GM18867 (cell line): ENCODE data around the gene CYP4V2.

ENCODE experiments used
- ATAC-seq: cut with Tn5 transposase; IDR thresholded peaks from one replicate; pipeline ENCODE4 v1.9.1; 2021; ENCODE audit warnings: mild to moderate bottlenecking, moderate library complexity; ENCODE audit not compliant: unreplicated experiment

The CYP4V2 gene

GRCh38 chr4:186191200-186192065, at the start of gene CYP4V2:
CYP4V2 (plus strand) TSS chr4:186191567; CDS start chr4:186191824, 257 bp downstream.
- peak; percentile 88 for ATAC-seq

GRCh38 chr4:186144198-186144945, 47.0 kb upstream of the CYP4V2 start:
- ATAC-seq = peak; percentile 56

GRCh38 chr4:186144946-186145569, 46.3 kb upstream of the CYP4V2 start:
- ATAC-seq = peak; percentile 46

GRCh38 chr4:186146458-186146857, 44.9 kb upstream of the CYP4V2 start:
- ATAC-seq = no peak

- ATAC-seq = no peak
Measured at GRCh38 chr4:186148336-186148975, 42.9 kb upstream of the CYP4V2 start.

- ATAC-seq = no peak
Measured at GRCh38 chr4:186149872-186150271, 41.5 kb upstream of the CYP4V2 start.

- ATAC-seq = no peak
Measured at GRCh38 chr4:186150926-186151325, 40.4 kb upstream of the CYP4V2 start.

GRCh38 chr4:186151499-186151898, 39.9 kb upstream of the CYP4V2 start:
- peak; percentile 83 for ATAC-seq

GRCh38 chr4:186158021-186158813, 33.1 kb upstream of the CYP4V2 start:
- no peak for ATAC-seq

- no peak for ATAC-seq
Measured at GRCh38 chr4:186158966-186159365, 32.4 kb upstream of the CYP4V2 start.

GRCh38 chr4:186159613-186160012, 31.8 kb upstream of the CYP4V2 start:
- ATAC-seq = no peak

GRCh38 chr4:186161138-186161537, 30.2 kb upstream of the CYP4V2 start:
- ATAC-seq = peak; percentile 99

GRCh38 chr4:186166852-186167512, 24.4 kb upstream of the CYP4V2 start:
- ATAC-seq = no peak

- ATAC-seq = no peak
Measured at GRCh38 chr4:186167605-186168004, 23.8 kb upstream of the CYP4V2 start.

- no peak for ATAC-seq
Measured at GRCh38 chr4:186168750-186169149, 22.6 kb upstream of the CYP4V2 start.

- no peak for ATAC-seq
Measured at GRCh38 chr4:186169333-186169944, 21.9 kb upstream of the CYP4V2 start.

- ATAC-seq = peak; percentile 52
Measured at GRCh38 chr4:186169945-186170802, 21.2 kb upstream of the CYP4V2 start.

- no peak for ATAC-seq
Measured at GRCh38 chr4:186170966-186171365, 20.4 kb upstream of the CYP4V2 start.
